Fibroblast of lung (primary cell): ENCODE results near the gene PTPRH.

Experiments used
- CTCF ChIP-seq, 2 donors: IDR thresholded peaks in 1 of 2; conservative IDR thresholded peaks in 1 of 2; 1 replicate in 1 of 2; 2 replicates in 1 of 2; pipeline ENCODE4 v1.5.1; 2011 to 2012; ENCODE audit warnings: low read length in 2 of 2, control low read depth in 1 of 2, inconsistent platforms in 1 of 2, low read depth in 1 of 2, mild to moderate bottlenecking in 1 of 2
- EZH2 ChIP-seq: IDR thresholded peaks from 2 replicates; pipeline ENCODE4 v1.5.1; 2012; ENCODE audit warnings: low read length, control low read depth, mild to moderate bottlenecking; ENCODE audit errors: missing control alignments

GRCh38 chr19:55251341-55252081 lies 42.2 kb upstream of the PTPRH start:
- TF ChIP-seq CTCF (conservative IDR thresholded peaks at IDR 0.05 in 1 of 2, IDR thresholded peaks at IDR 0.05 in 1 of 2; ENCODE audit: low read depth in 1 of 2, low read length in 2 of 2) (no peak), EZH2 (no peak)
